ENCODE measurements around the gene RFTN1.

DNA sequence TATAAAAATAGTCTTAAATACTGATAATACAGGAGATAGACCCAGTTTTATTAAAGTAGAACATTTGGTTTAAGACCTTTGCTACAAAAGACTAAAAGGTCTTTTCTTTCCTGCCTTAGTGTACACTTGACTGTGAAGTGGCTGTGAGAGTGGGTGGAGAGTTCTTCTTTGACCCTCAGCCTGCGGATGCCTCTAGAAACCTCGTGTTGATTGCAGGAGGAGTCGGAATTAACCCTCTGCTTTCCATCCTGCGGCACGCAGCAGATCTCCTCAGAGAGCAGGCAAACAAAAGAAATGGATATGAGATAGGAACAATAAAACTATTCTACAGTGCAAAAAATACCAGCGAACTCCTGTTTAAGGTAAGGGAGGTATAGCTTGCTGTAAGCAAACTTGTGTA, 212.0 kb downstream of the RFTN1 start:
- no peak for TF ChIP-seq POLR2A (IDR thresholded peaks at IDR 0.05)
- no peak for TF ChIP-seq CTCF (IDR thresholded peaks at IDR 0.05)
